Measurements from ENCODE around the gene DGCR6L. TPM values are rescaled to one million over a fixed set of nuclear protein-coding genes. Genes with fewer than 3 reads are reported as not detected.

Gene DGCR6L
- total RNA-seq, 1 donor from 2014 or later, result 35.8 TPM

DNA sequence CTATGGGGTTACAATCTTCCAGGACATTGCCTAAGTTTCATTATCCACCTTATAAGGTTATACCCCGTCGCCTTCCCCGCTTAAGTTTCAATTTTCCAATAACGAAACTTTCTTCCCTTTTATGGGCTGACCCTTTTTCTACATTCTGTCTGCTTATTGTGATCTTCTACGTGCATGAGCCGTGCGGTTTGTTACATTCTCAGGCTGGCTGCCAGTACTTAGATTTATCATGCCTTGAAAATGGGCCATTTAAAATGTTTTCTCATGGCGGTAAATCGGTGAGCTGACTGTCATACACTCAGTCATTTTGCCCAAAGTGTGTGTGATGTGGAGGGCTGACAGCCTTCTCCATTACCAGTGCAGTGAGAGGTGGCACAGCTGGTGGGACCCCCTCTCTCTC is 23.3 kb downstream of the DGCR6L start:
- H3K4me3 ChIP-seq, result no peak overlapping the region
- intact Hi-C loops (cut with DNase I), result no loop called here

DNA sequence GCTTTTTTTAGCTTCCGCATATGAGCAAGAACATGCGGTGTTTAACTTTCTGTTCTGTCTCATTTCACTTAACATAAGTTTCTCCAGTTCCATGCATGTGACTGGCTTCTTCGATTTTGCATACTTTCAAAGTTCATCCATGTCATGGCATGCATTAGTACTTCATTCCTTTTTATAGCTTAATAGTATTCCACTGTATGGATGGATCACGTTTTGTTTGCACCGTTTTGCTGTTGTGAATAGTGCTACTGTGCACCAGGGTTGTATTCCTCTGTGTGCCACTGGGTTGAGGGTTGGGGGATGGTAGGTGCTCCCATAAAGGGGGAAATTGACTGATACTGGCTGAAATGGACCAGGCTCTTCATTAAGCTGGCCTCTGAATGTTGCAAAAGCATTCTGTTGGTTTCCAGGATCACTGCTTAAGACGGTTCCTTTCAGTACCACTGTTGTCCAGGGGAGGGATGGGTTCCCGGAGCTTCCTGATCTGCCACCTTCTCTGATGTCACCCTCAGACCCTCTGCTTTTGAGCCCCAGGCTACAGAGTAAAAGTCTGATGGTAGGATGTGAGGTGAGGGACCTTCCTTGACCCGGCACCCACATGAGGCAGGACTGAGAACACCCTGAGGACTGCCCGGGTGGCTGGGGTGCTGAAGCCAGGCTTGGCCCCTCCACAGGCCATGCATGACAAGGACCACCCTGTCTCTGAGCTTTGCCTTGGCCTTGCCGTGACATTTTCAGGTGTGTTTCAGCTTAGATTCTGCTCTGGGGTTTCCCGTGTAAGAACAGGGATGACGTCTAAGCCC is 24.4 kb downstream of the DGCR6L start:
- intact Hi-C loops (cut with DNase I), result no loop called here
- TF ChIP-seq, protein P1, sequence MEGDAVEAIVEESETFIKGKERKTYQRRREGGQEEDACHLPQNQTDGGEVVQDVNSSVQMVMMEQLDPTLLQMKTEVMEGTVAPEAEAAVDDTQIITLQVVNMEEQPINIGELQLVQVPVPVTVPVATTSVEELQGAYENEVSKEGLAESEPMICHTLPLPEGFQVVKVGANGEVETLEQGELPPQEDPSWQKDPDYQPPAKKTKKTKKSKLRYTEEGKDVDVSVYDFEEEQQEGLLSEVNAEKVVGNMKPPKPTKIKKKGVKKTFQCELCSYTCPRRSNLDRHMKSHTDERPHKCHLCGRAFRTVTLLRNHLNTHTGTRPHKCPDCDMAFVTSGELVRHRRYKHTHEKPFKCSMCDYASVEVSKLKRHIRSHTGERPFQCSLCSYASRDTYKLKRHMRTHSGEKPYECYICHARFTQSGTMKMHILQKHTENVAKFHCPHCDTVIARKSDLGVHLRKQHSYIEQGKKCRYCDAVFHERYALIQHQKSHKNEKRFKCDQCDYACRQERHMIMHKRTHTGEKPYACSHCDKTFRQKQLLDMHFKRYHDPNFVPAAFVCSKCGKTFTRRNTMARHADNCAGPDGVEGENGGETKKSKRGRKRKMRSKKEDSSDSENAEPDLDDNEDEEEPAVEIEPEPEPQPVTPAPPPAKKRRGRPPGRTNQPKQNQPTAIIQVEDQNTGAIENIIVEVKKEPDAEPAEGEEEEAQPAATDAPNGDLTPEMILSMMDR (IDR thresholded peaks at IDR 0.05), result no peak
- ATAC-seq, result no peak

More for the DNA sequence above, 23.3 kb downstream of the DGCR6L start:
- Histone ChIP-seq H3K36me3 (no peaks in the 10 kb centered on the region), H3K4me1 (no peaks in the 10 kb centered on the region), H3K9me3 (no peaks in the 10 kb centered on the region), H3K27me3 (no peaks in the 10 kb centered on the region), H3K27ac (no peak overlapping the region)
- no peak for DNase-seq
- ATAC-seq, result no peak
- TF ChIP-seq, protein P1 (IDR thresholded peaks at IDR 0.05), result no peak

DNA sequence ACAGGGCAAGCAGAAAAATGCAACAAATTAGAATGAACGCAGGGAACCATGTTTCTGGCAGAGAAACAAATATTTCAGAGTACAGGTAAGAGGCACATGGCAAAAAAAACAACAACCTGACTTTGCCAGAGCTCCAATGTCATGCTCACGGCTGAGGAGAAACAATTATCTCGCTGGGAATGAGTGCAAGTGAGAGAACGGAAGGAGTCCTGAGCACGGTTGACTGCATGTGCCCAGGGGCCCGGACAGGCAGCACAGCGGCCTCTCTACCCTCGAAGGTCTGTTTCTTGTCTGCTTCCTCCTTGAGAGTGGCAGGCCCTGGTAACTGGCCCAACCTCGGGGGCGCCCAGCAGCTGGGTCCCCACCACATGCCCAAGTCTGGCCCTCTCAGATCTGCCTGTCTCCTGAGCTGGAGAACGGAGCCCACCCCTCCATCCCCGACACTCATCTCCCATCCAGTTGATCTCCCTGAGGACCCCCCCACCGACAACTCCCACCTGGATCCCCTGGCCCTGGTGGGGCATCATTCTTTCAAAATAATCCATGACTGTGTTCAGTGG is 27.1 kb downstream of the DGCR6L start:
- ATAC-seq, result no peak
- Histone ChIP-seq H3K4me3 (no peak overlapping the region), H3K27ac (no peak overlapping the region), H3K4me1 (no peaks in the 10 kb centered on the region), H3K36me3 (no peaks in the 10 kb centered on the region), H3K9me3 (no peaks in the 10 kb centered on the region), H3K27me3 (no peaks in the 10 kb centered on the region)
- intact Hi-C loops (cut with DNase I), result no loop called here
- TF ChIP-seq, protein P1 (IDR thresholded peaks at IDR 0.05), result no peak
- DNase-seq, result no peak

More for the DNA sequence above, 24.4 kb downstream of the DGCR6L start:
- H3K9me3 ChIP-seq, result no peaks in the 10 kb centered on the region
- DNase-seq, result no peak
- no peak overlapping the region for H3K27ac ChIP-seq
- no peak overlapping the region for H3K4me3 ChIP-seq
- no peaks in the 10 kb centered on the region for H3K4me1 ChIP-seq
- no peaks in the 10 kb centered on the region for H3K27me3 ChIP-seq
- H3K36me3 ChIP-seq, result no peaks in the 10 kb centered on the region

DNA sequence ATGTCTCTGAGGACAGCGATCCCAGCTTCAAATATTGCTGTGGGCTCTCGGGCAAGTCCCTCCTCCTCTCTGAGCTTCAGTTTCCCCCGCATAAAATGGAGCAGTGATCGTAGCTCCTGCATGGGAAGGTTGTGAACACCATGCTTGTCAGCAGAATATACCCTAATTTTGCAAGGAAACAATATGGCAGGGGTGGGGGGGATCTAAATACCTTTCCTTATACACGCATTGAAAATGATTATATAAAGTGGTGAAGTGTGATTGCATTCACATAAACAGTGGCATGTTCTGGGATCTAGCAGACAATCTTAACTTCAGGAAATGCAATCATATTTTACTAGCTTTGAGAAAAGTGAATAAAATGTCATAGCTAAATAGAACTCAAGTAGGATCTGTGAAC is 27.8 kb downstream of the DGCR6L start:
- Histone ChIP-seq H3K36me3 (no peaks in the 10 kb centered on the region), H3K4me1 (no peaks in the 10 kb centered on the region), H3K4me3 (no peak overlapping the region), H3K9me3 (no peaks in the 10 kb centered on the region), H3K27me3 (no peaks in the 10 kb centered on the region), H3K27ac (no peak overlapping the region)
- intact Hi-C loops (cut with DNase I), result no loop called here
- ATAC-seq (no peak), DNase-seq (no peak)
- TF ChIP-seq, protein P1 (IDR thresholded peaks at IDR 0.05), result no peak

DNA sequence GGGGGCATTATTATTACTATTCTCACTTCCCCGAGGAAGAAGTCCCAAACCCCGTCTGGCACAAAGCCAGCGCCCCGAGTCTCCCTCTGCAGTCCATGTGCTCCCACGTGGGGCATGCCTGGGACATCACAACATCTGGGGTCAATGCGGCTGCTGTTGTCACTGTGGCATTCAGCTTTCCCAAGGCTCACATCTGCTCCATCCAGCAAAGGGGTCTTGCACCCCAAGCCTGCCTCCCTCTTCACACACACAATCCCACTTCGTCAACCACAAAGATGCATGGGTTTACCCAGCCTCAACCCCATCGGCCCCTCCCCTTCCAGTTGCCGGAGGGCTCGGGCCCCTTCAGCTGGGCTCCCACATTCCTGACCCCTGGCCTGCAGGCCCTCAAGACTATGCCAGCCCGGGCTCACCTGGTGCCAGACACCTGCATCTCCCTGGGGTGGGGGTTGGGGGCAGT is 28.2 kb downstream of the DGCR6L start:
- Histone ChIP-seq H3K27ac (no peak overlapping the region), H3K4me1 (no peaks in the 10 kb centered on the region), H3K9me3 (no peaks in the 10 kb centered on the region), H3K27me3 (no peaks in the 10 kb centered on the region), H3K4me3 (no peak overlapping the region), H3K36me3 (no peaks in the 10 kb centered on the region)
- DNase-seq, result no peak
- TF ChIP-seq, protein P1 (IDR thresholded peaks at IDR 0.05), result no peak
- intact Hi-C loops (cut with DNase I), result no loop called here
- no peak for ATAC-seq

Measured in upper lobe of right lung (tissue), 1 donor.